ENCODE data around the gene CEMIP2.
"Not testable (repeated sequence)": the region's sequence is repeated elsewhere in the genome, so short reads cannot be mapped to it uniquely, and the experiment has no call there.

Gene CEMIP2

DNA sequence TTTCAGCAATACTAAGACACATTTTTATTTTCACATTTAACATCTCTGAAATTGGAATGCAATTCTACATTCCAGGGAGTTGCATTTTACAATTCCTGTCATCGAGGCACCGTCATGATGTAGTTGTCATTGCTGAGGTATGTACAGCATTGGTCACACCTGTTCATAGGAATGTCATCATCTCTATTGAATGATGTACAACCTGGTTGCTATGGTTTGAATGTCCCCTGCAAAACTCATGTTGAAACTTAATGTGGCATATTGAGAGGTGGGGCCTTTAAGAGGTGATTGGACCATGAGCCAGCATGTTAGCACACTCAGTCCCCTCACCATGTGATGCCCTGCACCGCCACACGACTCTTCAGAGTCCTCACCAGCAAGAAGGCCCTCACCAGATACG, 103.1 kb downstream of the CEMIP2 start:
- TF ChIP-seq CTCF (conservative IDR thresholded peaks at IDR 0.05) (no peak), ZFX (IDR thresholded peaks at IDR 0.05) (no peak)
- no peak overlapping the region for H3K27ac ChIP-seq

DNA sequence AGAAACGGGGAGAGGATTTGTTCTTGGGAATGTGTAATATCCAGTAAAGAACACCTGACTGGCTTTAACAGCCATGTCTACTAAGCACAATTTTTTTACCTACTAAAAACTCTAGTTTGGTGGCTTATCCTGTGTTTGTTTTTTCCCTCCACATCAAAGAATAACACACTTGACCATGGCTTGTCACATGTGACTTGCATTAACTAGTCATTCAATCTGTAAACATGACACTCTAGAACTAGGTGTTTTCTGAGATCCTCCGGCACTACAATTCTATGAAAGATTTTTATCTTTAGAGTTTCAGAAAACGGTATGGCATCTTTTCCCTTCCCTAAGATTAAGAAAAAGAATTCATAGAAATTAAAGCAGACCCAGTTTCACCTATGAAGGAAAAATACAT, 103.7 kb downstream of the CEMIP2 start:
- TF ChIP-seq CTCF (conservative IDR thresholded peaks at IDR 0.05): no peak
- TF ChIP-seq ZFX (IDR thresholded peaks at IDR 0.05): no peak
- no peak overlapping the region for H3K27ac ChIP-seq

- TF ChIP-seq CTCF (conservative IDR thresholded peaks at IDR 0.05): no peak
- no peak for TF ChIP-seq ZFX (IDR thresholded peaks at IDR 0.05)
- H3K27ac ChIP-seq: no peak overlapping the region
Measured at GRCh38 chr9:71663931-71664459, 104.3 kb downstream of the CEMIP2 start.

GRCh38 chr9:71663216-71663615, 105.1 kb downstream of the CEMIP2 start:
- no peak overlapping the region for H3K27ac ChIP-seq
- no peak for TF ChIP-seq ZFX (IDR thresholded peaks at IDR 0.05)
- no peak for TF ChIP-seq CTCF (conservative IDR thresholded peaks at IDR 0.05)

DNA sequence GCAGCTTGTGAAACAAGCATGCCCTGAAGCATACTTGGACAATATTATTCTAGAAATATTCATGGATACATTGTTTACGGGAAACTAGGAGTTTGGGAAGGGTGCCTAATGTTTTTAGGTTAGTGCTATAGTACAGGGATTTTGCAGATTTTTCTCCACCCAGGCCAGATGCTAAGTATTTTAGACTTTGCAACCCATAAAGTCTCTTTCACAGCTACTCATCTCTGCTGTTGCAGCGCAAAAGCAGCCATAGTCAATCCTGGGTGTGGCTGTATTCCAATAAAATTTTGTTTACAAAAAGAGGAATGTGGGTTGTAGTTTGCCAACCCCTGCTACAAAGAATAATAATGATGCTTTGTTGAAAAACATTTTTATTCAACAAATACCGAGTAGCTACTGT, 106.2 kb downstream of the CEMIP2 start:
- H3K27ac ChIP-seq: no peak overlapping the region
- no peak for TF ChIP-seq ZFX (IDR thresholded peaks at IDR 0.05)
- no peak for TF ChIP-seq CTCF (conservative IDR thresholded peaks at IDR 0.05)

- H3K27ac ChIP-seq: not testable (repeated sequence)
Measured at GRCh38 chr9:71657276-71657675, 111.0 kb downstream of the CEMIP2 start.

- H3K27ac ChIP-seq: no peak overlapping the region
- TF ChIP-seq ZFX (IDR thresholded peaks at IDR 0.05) (no peak), CTCF (conservative IDR thresholded peaks at IDR 0.05) (no peak)
Measured at GRCh38 chr9:71656496-71656895, 111.8 kb downstream of the CEMIP2 start.

DNA sequence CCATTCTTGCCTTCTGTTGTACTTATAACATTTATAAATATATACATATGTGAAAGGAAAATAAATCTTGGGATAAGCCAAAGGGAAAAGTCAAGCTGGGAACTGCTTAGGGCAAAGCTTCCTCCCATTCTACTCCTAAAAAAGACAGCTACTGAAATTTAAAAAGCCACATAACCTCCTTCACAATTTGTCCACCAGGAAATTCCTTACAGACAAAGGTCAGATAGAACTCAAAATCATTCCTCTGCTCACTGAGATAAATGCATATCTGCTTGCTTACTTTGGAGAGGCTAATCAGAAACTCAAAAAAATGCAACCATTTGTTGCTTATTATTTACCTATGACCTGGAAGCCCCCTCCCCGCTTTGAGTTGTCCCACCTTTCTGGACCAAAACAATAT, 112.5 kb downstream of the CEMIP2 start:
- no peak overlapping the region for H3K27ac ChIP-seq

More for the DNA sequence above, 112.5 kb downstream of the CEMIP2 start:
- TF ChIP-seq ZFX (IDR thresholded peaks at IDR 0.05) (no peak), CTCF (conservative IDR thresholded peaks at IDR 0.05) (no peak)

Measured in C4-2B (cell line).